ENCODE results near the gene ICE1.

Gene ICE1

GRCh38 chr5:5453131-5453530 lies 30.7 kb downstream of the ICE1 start:
- Histone ChIP-seq H3K4me3 (ENCODE audit: insufficient read length, low read depth) (no peak overlapping the region), H3K4me1 (ENCODE audit: insufficient read depth, insufficient read length) (no peaks in the 10 kb centered on the region), H3K9me3 (ENCODE audit: insufficient read depth, low read length) (no peaks in the 10 kb centered on the region), H3K9ac (ENCODE audit: insufficient read length, low read depth) (no peak overlapping the region), H3K36me3 (ENCODE audit: insufficient read depth, insufficient read length, low read length) (peaks cover 75% of the 10 kb centered on the region), H3K27me3 (ENCODE audit: insufficient read depth, insufficient read length) (no peaks in the 10 kb centered on the region)
- TF ChIP-seq ZNF274 (IDR thresholded peaks at IDR 0.05; ENCODE audit: low read depth, low read length) (no peak), YY1 (IDR thresholded peaks at IDR 0.05; ENCODE audit: insufficient read depth, insufficient read length) (no peak), SUZ12 (IDR thresholded peaks at IDR 0.05; ENCODE audit: extremely low read depth, insufficient read depth, insufficient read length) (no peak)
- DNase-seq (ENCODE audit: low read depth, low spot score): no peak

- Histone ChIP-seq H3K36me3 (ENCODE audit: insufficient read depth, insufficient read length, low read length) (peaks cover 73% of the 10 kb centered on the region), H3K27me3 (ENCODE audit: insufficient read depth, insufficient read length) (no peaks in the 10 kb centered on the region), H3K9ac (ENCODE audit: insufficient read length, low read depth) (no peak overlapping the region), H3K4me3 (ENCODE audit: insufficient read length, low read depth) (no peak overlapping the region), H3K9me3 (ENCODE audit: insufficient read depth, low read length) (no peaks in the 10 kb centered on the region), H3K4me1 (ENCODE audit: insufficient read depth, insufficient read length) (no peaks in the 10 kb centered on the region)
- DNase-seq (ENCODE audit: low read depth, low spot score): no peak
- TF ChIP-seq SUZ12 (IDR thresholded peaks at IDR 0.05; ENCODE audit: extremely low read depth, insufficient read depth, insufficient read length) (no peak), YY1 (IDR thresholded peaks at IDR 0.05; ENCODE audit: insufficient read depth, insufficient read length) (no peak), ZNF274 (IDR thresholded peaks at IDR 0.05; ENCODE audit: low read depth, low read length) (no peak)
These were observed 31.9 kb downstream of the ICE1 start for GRCh38 chr5:5454391-5454790.

GRCh38 chr5:5456858-5457257 lies 34.4 kb downstream of the ICE1 start:
- H3K4me3 ChIP-seq (ENCODE audit: insufficient read length, low read depth): no peak overlapping the region
- TF ChIP-seq ZNF274 (IDR thresholded peaks at IDR 0.05; ENCODE audit: low read depth, low read length) (no peak), SUZ12 (IDR thresholded peaks at IDR 0.05; ENCODE audit: extremely low read depth, insufficient read depth, insufficient read length) (no peak), YY1 (IDR thresholded peaks at IDR 0.05; ENCODE audit: insufficient read depth, insufficient read length) (no peak)
- no peak overlapping the region for H3K9ac ChIP-seq (ENCODE audit: insufficient read length, low read depth)
- DNase-seq (ENCODE audit: low read depth, low spot score): no peak
- no peaks in the 10 kb centered on the region for H3K27me3 ChIP-seq (ENCODE audit: insufficient read depth, insufficient read length)
- H3K4me1 ChIP-seq (ENCODE audit: insufficient read depth, insufficient read length): no peaks in the 10 kb centered on the region
- H3K9me3 ChIP-seq (ENCODE audit: insufficient read depth, low read length): no peaks in the 10 kb centered on the region
- H3K36me3 ChIP-seq (ENCODE audit: insufficient read depth, insufficient read length, low read length): peaks cover 79% of the 10 kb centered on the region

GRCh38 chr5:5460311-5460710 lies 37.8 kb downstream of the ICE1 start:
- no peak for TF ChIP-seq YY1 (IDR thresholded peaks at IDR 0.05; ENCODE audit: insufficient read depth, insufficient read length)
- DNase-seq (ENCODE audit: low read depth, low spot score): no peak
- Histone ChIP-seq H3K27me3 (ENCODE audit: insufficient read depth, insufficient read length) (no peaks in the 10 kb centered on the region), H3K36me3 (ENCODE audit: insufficient read depth, insufficient read length, low read length) (peaks cover 90% of the 10 kb centered on the region), H3K4me1 (ENCODE audit: insufficient read depth, insufficient read length) (peaks cover 3% of the 10 kb centered on the region), H3K9ac (ENCODE audit: insufficient read length, low read depth) (no peak overlapping the region), H3K4me3 (ENCODE audit: insufficient read length, low read depth) (no peak overlapping the region), H3K9me3 (ENCODE audit: insufficient read depth, low read length) (no peaks in the 10 kb centered on the region)

GRCh38 chr5:5461012-5461411 lies 38.5 kb downstream of the ICE1 start:
- no peaks in the 10 kb centered on the region for H3K9me3 ChIP-seq (ENCODE audit: insufficient read depth, low read length)
- no peak for TF ChIP-seq YY1 (IDR thresholded peaks at IDR 0.05; ENCODE audit: insufficient read depth, insufficient read length)
- no peak for TF ChIP-seq ZNF274 (IDR thresholded peaks at IDR 0.05; ENCODE audit: low read depth, low read length)
- no peak for TF ChIP-seq SUZ12 (IDR thresholded peaks at IDR 0.05; ENCODE audit: extremely low read depth, insufficient read depth, insufficient read length)
- H3K27me3 ChIP-seq (ENCODE audit: insufficient read depth, insufficient read length): no peaks in the 10 kb centered on the region
- H3K4me1 ChIP-seq (ENCODE audit: insufficient read depth, insufficient read length): peaks cover 3% of the 10 kb centered on the region
- H3K4me3 ChIP-seq (ENCODE audit: insufficient read length, low read depth): no peak overlapping the region
- H3K9ac ChIP-seq (ENCODE audit: insufficient read length, low read depth): no peak overlapping the region
- H3K36me3 ChIP-seq (ENCODE audit: insufficient read depth, insufficient read length, low read length): peaks cover 90% of the 10 kb centered on the region
- DNase-seq (ENCODE audit: low read depth, low spot score): no peak

GRCh38 chr5:5464036-5464715 lies 41.7 kb downstream of the ICE1 start:
- H3K36me3 ChIP-seq (ENCODE audit: insufficient read depth, insufficient read length, low read length): peaks cover 92% of the 10 kb centered on the region
- TF ChIP-seq SUZ12 (IDR thresholded peaks at IDR 0.05; ENCODE audit: extremely low read depth, insufficient read depth, insufficient read length) (no peak), YY1 (IDR thresholded peaks at IDR 0.05; ENCODE audit: insufficient read depth, insufficient read length) (no peak), ZNF274 (IDR thresholded peaks at IDR 0.05; ENCODE audit: low read depth, low read length) (no peak)

GRCh38 chr5:5466227-5466626 lies 43.8 kb downstream of the ICE1 start:
- peaks cover 3% of the 10 kb centered on the region for H3K4me1 ChIP-seq (ENCODE audit: insufficient read depth, insufficient read length)
- no peak overlapping the region for H3K9ac ChIP-seq (ENCODE audit: insufficient read length, low read depth)
- peaks cover 79% of the 10 kb centered on the region for H3K36me3 ChIP-seq (ENCODE audit: insufficient read depth, insufficient read length, low read length)
- TF ChIP-seq ZNF274 (IDR thresholded peaks at IDR 0.05; ENCODE audit: low read depth, low read length): no peak
- no peak for TF ChIP-seq YY1 (IDR thresholded peaks at IDR 0.05; ENCODE audit: insufficient read depth, insufficient read length)
- no peak for TF ChIP-seq SUZ12 (IDR thresholded peaks at IDR 0.05; ENCODE audit: extremely low read depth, insufficient read depth, insufficient read length)
- H3K4me3 ChIP-seq (ENCODE audit: insufficient read length, low read depth): no peak overlapping the region
- DNase-seq (ENCODE audit: low read depth, low spot score): no peak
- no peaks in the 10 kb centered on the region for H3K9me3 ChIP-seq (ENCODE audit: insufficient read depth, low read length)
- no peaks in the 10 kb centered on the region for H3K27me3 ChIP-seq (ENCODE audit: insufficient read depth, insufficient read length)

More at GRCh38 chr5:5464036-5464715, 41.7 kb downstream of the ICE1 start:
- DNase-seq (ENCODE audit: low read depth, low spot score): no peak
- Histone ChIP-seq H3K27me3 (ENCODE audit: insufficient read depth, insufficient read length) (no peaks in the 10 kb centered on the region), H3K9ac (ENCODE audit: insufficient read length, low read depth) (no peak overlapping the region), H3K4me3 (ENCODE audit: insufficient read length, low read depth) (no peak overlapping the region), H3K4me1 (ENCODE audit: insufficient read depth, insufficient read length) (peaks cover 3% of the 10 kb centered on the region), H3K9me3 (ENCODE audit: insufficient read depth, low read length) (no peaks in the 10 kb centered on the region)
